A549 (cell line): ENCODE measurements around the gene PRKCE.

ENCODE experiments used
- CTCF ChIP-seq: fragments of >200 bp; sonication (Bioruptor Twin); formaldehyde crosslinking; IDR thresholded peaks from 3 replicates; pipeline ENCODE4 v1.5.1; 2016
- NPAS2 ChIP-seq: fragments of 250-450 bp; sonication (Bioruptor Pico); IDR thresholded peaks from 2 replicates; pipeline ENCODE4 v1.8.0; 2022; ENCODE audit warnings: mild to moderate bottlenecking, moderate library complexity, borderline replicate concordance
- NR3C1 ChIP-seq: fragments of >200 bp; sonication (Bioruptor Twin); formaldehyde crosslinking; IDR thresholded peaks from 3 replicates; pipeline ENCODE4 v1.6.1; 2017
- POLR2A ChIP-seq: IDR thresholded peaks from 2 replicates; pipeline ENCODE4 v1.6.1; 2012; ENCODE audit warnings: mild to moderate bottlenecking, low read length
- POLR2AphosphoS2 ChIP-seq: conservative IDR thresholded peaks from 2 replicates; pipeline ENCODE4 v1.6.1; 2012; ENCODE audit warnings: low read length, improper control_type of control experiment, inconsistent platforms
- REST ChIP-seq: fragments of 200-600 bp; sonication (generic); IDR thresholded peaks from 2 replicates; pipeline ENCODE4 v1.6.1; 2016; ENCODE audit warnings: antibody characterized with exemption, mild to moderate bottlenecking, moderate library complexity
- RFX5 ChIP-seq: fragments of 450-650 bp; IDR thresholded peaks from 2 replicates; pipeline ENCODE4 v1.7.1; 2014; ENCODE audit warnings: antibody characterized with exemption, mild to moderate bottlenecking, moderate library complexity
- SMC3 ChIP-seq: fragments of >200 bp; sonication (Bioruptor Twin); formaldehyde crosslinking; IDR thresholded peaks from 3 replicates; pipeline ENCODE4 v1.6.1; 2018; ENCODE audit warnings: inconsistent platforms

GRCh38 chr2:46231721-46232120 is 580.2 kb downstream of the PRKCE start:
- TF ChIP-seq NR3C1 (no peak), CTCF (no peak), NPAS2 (CRISPR knock-in tag) (no peak), RFX5 (no peak), POLR2AphosphoS2 (no peak), SMC3 (no peak), POLR2A (no peak), REST (no peak)
